Mesendoderm (in vitro differentiated cells): ENCODE measurements around the gene NFKBIB.

ENCODE experiments used
- DNase-seq: peaks from one replicate; pipeline ENCODE4 v3.0.0; 2013
- H2AK5ac ChIP-seq: 2 replicates; pipeline ENCODE4 v1.6.1; 2013; ENCODE audit warnings: low read length, inconsistent platforms
- H2BK120ac ChIP-seq: 2 replicates; pipeline ENCODE4 v1.6.1; 2013; ENCODE audit warnings: low read depth, mild to moderate bottlenecking, low read length, moderate library complexity, mixed read lengths
- H2BK15ac ChIP-seq: replicated peaks from 2 replicates; pipeline ENCODE4 v1.6.1; 2013; ENCODE audit warnings: low read depth, mild to moderate bottlenecking, moderate library complexity
- H2BK5ac ChIP-seq: 2 replicates; pipeline ENCODE4 v1.6.1; 2013; ENCODE audit warnings: low read length, inconsistent platforms
- H3K18ac ChIP-seq: 2 replicates; pipeline ENCODE4 v1.6.1; 2013; ENCODE audit warnings: mild to moderate bottlenecking, low read length, mixed read lengths
- H3K23ac ChIP-seq: one replicate; pipeline ENCODE4 v1.6.1; 2013; ENCODE audit warnings: low read length
- H3K27ac ChIP-seq: 2 replicates; pipeline ENCODE4 v1.5.1; 2013; ENCODE audit warnings: low read depth, mild to moderate bottlenecking, inconsistent platforms, low read length, moderate library complexity
- H3K27me3 ChIP-seq: 2 replicates; pipeline ENCODE4 v1.6.1; 2013; ENCODE audit warnings: low read length, control low read depth, mild to moderate bottlenecking, inconsistent platforms; ENCODE audit not compliant: insufficient read depth, poor library complexity
- H3K36me3 ChIP-seq: 2 replicates; pipeline ENCODE4 v1.6.1; 2013; ENCODE audit warnings: low read length, inconsistent platforms; ENCODE audit not compliant: control insufficient read depth, insufficient read depth
- H3K4ac ChIP-seq: one replicate; pipeline ENCODE4 v1.6.1; 2013; ENCODE audit warnings: low read depth, mild to moderate bottlenecking, low read length, moderate library complexity
- H3K4me1 ChIP-seq: 2 replicates; pipeline ENCODE4 v1.6.1; 2013; ENCODE audit warnings: low read depth, low read length, inconsistent platforms; ENCODE audit not compliant: control insufficient read depth
- H3K4me2 ChIP-seq: 2 replicates; pipeline ENCODE4 v1.6.1; 2013; ENCODE audit warnings: low read length
- H3K4me3 ChIP-seq: 2 replicates; pipeline ENCODE4 v1.5.1; 2013; ENCODE audit warnings: mild to moderate bottlenecking, low read length
- H3K56ac ChIP-seq: one replicate; pipeline ENCODE4 v1.6.1; 2013; ENCODE audit warnings: low read length
- H3K79me1 ChIP-seq: 2 replicates; pipeline ENCODE4 v1.6.1; 2013; ENCODE audit warnings: low read length, inconsistent platforms
- H3K79me2 ChIP-seq: 2 replicates; pipeline ENCODE4 v1.6.1; 2013; ENCODE audit warnings: mild to moderate bottlenecking, low read length; ENCODE audit not compliant: control insufficient read depth, insufficient read depth
- H3K9ac ChIP-seq: 2 replicates; pipeline ENCODE4 v1.6.1; 2013; ENCODE audit warnings: low read length, inconsistent platforms
- H4K5ac ChIP-seq: one replicate; pipeline ENCODE4 v1.6.1; 2013; ENCODE audit warnings: low read length
- H4K8ac ChIP-seq: one replicate; pipeline ENCODE4 v1.6.1; 2013; ENCODE audit warnings: low read depth, mild to moderate bottlenecking, control low read depth, low read length, moderate library complexity
- WGBS: extraction: QIAGEN DNeasy Blood & Tissue Kit; methylation state at CpG from one replicate; pipeline ENCODE4 v1.1.7; 2013; ENCODE audit warnings: low lambda C conversion rate, missing lambda C conversion rate; ENCODE audit not compliant: insufficient coverage; ENCODE audit errors: extremely low coverage; 5-methylcytosine and 5-hydroxymethylcytosine counted together

Gene NFKBIB

DNA sequence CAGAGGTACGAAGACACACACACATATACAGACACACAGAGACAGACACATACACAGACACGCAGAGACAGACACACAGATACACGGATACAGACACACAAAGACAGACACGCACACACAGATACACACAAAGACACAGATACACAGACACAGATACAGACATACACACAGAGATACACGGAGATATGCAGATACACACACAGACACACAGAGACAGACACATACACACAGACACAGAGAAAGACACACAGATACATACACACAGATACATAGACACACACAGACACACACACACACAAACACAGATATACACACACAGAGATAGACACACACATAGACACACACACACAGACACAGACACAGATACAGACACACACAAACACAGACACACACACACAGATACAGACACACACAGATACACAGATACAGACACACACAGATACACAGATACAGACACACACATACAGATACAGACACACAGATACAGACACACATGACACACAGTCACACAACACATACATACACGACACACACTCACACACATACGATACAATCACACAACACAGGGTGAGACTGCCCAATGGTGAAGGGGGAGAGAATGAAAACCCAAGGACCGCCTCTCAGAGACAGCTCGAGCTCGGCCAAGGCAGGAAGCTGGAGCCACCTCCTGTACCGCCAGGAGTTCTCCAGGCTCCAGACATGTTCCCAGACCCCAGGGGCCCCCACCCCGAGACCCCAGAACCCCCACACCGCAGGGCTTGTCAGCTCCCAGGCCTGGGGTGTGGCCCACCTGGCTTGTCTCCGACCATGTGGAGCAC lies 21.0 kb downstream of the NFKBIB start:
- peaks cover 7% of the 10 kb centered on the region for H3K36me3 ChIP-seq
- no peak overlapping the region for H2AK5ac ChIP-seq
- no peak overlapping the region for H2BK120ac ChIP-seq
- no peaks in the 10 kb centered on the region for H3K4me1 ChIP-seq
- H4K8ac ChIP-seq = no peak overlapping the region
- no peaks in the 10 kb centered on the region for H3K79me1 ChIP-seq
- no peak overlapping the region for H3K4me2 ChIP-seq
- H3K4ac ChIP-seq = no peak overlapping the region
- no peak overlapping the region for H3K27ac ChIP-seq
- H4K5ac ChIP-seq = no peak overlapping the region
- no peaks in the 10 kb centered on the region for H3K79me2 ChIP-seq
- H3K56ac ChIP-seq = no peak overlapping the region
- H3K9ac ChIP-seq = no peak overlapping the region
- no peak overlapping the region for H3K4me3 ChIP-seq
- H2BK15ac ChIP-seq = no peak overlapping the region
- no peak overlapping the region for H3K23ac ChIP-seq
- no peak overlapping the region for H3K18ac ChIP-seq
- no peak overlapping the region for H2BK5ac ChIP-seq
- WGBS = no CpG with 5 or more reads among the region's 14 CpGs
- no peaks in the 10 kb centered on the region for H3K27me3 ChIP-seq
- no peak for DNase-seq

- no peak overlapping the region for H2BK5ac ChIP-seq
- H4K5ac ChIP-seq = no peak overlapping the region
- no peak overlapping the region for H3K56ac ChIP-seq
- no peak overlapping the region for H4K8ac ChIP-seq
- no peaks in the 10 kb centered on the region for H3K27me3 ChIP-seq
- no peak overlapping the region for H2AK5ac ChIP-seq
- no peak overlapping the region for H3K27ac ChIP-seq
- H3K4me3 ChIP-seq = no peak overlapping the region
- H3K79me2 ChIP-seq = no peaks in the 10 kb centered on the region
- no peak overlapping the region for H2BK15ac ChIP-seq
- H2BK120ac ChIP-seq = no peak overlapping the region
- no peak overlapping the region for H3K4me2 ChIP-seq
- no peak overlapping the region for H3K23ac ChIP-seq
- WGBS = no CpG with 5 or more reads among the region's 20 CpGs
- no peak overlapping the region for H3K9ac ChIP-seq
- no peak for DNase-seq
- H3K36me3 ChIP-seq = peaks cover 9% of the 10 kb centered on the region
- H3K4me1 ChIP-seq = no peaks in the 10 kb centered on the region
- H3K18ac ChIP-seq = no peak overlapping the region
- H3K4ac ChIP-seq = no peak overlapping the region
- no peaks in the 10 kb centered on the region for H3K79me1 ChIP-seq
Observed at GRCh38 chr19:38921420-38922274, 21.9 kb downstream of the NFKBIB start.

DNA sequence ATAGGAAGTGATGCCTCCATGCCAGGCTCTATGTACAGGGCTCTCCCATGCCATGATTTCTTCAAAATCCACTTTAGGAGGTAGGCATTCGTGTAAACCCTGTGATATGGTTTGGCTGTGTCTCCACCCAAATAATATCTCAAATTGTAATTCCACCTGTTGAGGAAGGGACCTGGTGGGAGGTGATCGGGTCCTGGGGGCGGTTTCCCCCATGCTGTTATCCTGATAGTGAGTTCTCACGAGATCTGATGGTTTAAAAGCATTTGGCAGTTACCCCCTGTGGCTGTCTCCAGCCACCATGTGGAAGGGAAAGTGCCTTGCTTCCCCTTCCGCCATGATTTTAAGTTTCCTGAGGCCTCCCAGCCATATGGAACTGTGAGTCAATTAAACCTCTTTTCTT lies 22.7 kb downstream of the NFKBIB start:
- peaks cover 9% of the 10 kb centered on the region for H3K36me3 ChIP-seq
- no peak overlapping the region for H2BK15ac ChIP-seq
- H2AK5ac ChIP-seq = no peak overlapping the region
- no peak overlapping the region for H3K4me2 ChIP-seq
- no peak overlapping the region for H4K8ac ChIP-seq
- no peaks in the 10 kb centered on the region for H3K79me2 ChIP-seq
- H4K5ac ChIP-seq = no peak overlapping the region
- no CpG with 5 or more reads among the region's 5 CpGs for WGBS
- no peaks in the 10 kb centered on the region for H3K4me1 ChIP-seq
- H3K79me1 ChIP-seq = no peaks in the 10 kb centered on the region
- no peak overlapping the region for H2BK5ac ChIP-seq
- no peak overlapping the region for H3K4ac ChIP-seq
- H3K9ac ChIP-seq = no peak overlapping the region
- no peaks in the 10 kb centered on the region for H3K27me3 ChIP-seq
- no peak overlapping the region for H2BK120ac ChIP-seq
- H3K27ac ChIP-seq = no peak overlapping the region
- no peak for DNase-seq
- H3K18ac ChIP-seq = no peak overlapping the region
- H3K4me3 ChIP-seq = no peak overlapping the region
- no peak overlapping the region for H3K56ac ChIP-seq
- H3K23ac ChIP-seq = no peak overlapping the region

DNA sequence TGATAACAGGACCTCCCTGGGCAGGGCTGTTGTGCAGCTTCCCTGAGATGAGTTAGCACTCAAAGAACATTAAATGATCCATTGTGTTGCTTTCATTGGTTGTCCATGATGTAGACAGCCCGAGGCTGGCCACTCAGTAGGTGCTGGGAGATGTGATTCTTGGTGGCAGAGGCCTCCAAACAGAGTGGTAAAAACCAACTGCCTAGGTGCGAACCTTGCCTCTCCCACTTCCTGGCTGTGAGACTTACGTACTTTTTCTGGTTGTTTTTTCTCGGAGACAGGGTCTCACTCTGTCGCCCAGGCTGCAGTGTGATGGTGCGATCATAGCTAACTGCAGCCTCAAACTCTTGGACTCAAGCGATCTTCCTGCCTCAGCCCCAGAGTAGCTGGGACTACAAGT lies 24.6 kb downstream of the NFKBIB start:
- no peak overlapping the region for H3K4ac ChIP-seq

GRCh38 chr19:38928391-38929001 lies 28.7 kb downstream of the NFKBIB start:
- Histone ChIP-seq H3K36me3 (peaks cover 8% of the 10 kb centered on the region), H3K79me1 (peaks cover 11% of the 10 kb centered on the region)
- no CpG with 5 or more reads among the region's 4 CpGs for WGBS

More for the DNA sequence above, 24.6 kb downstream of the NFKBIB start:
- H2BK5ac ChIP-seq = no peak overlapping the region
- no CpG with 5 or more reads among the region's 7 CpGs for WGBS
- H2BK120ac ChIP-seq = no peak overlapping the region
- peaks cover 9% of the 10 kb centered on the region for H3K36me3 ChIP-seq
- no peak overlapping the region for H2AK5ac ChIP-seq
- no peaks in the 10 kb centered on the region for H3K27me3 ChIP-seq
- peaks cover 4% of the 10 kb centered on the region for H3K79me2 ChIP-seq
- H3K56ac ChIP-seq = no peak overlapping the region
- H3K27ac ChIP-seq = no peak overlapping the region
- H3K9ac ChIP-seq = no peak overlapping the region
- no peaks in the 10 kb centered on the region for H3K79me1 ChIP-seq
- no peak overlapping the region for H3K4me3 ChIP-seq
- H3K18ac ChIP-seq = no peak overlapping the region
- H3K23ac ChIP-seq = no peak overlapping the region
- no peak overlapping the region for H3K4me2 ChIP-seq
- H4K8ac ChIP-seq = no peak overlapping the region
- H2BK15ac ChIP-seq = no peak overlapping the region
- no peak for DNase-seq
- no peaks in the 10 kb centered on the region for H3K4me1 ChIP-seq
- no peak overlapping the region for H4K5ac ChIP-seq

More at GRCh38 chr19:38928391-38929001, 28.7 kb downstream of the NFKBIB start:
- no peak overlapping the region for H3K23ac ChIP-seq
- no peak overlapping the region for H3K4ac ChIP-seq
- H4K8ac ChIP-seq = no peak overlapping the region
- H3K9ac ChIP-seq = no peak overlapping the region
- peaks cover 2% of the 10 kb centered on the region for H3K4me1 ChIP-seq
- no peak overlapping the region for H3K4me2 ChIP-seq
- H2BK15ac ChIP-seq = no peak overlapping the region
- no peak overlapping the region for H3K18ac ChIP-seq
- no peak overlapping the region for H2BK5ac ChIP-seq
- H3K56ac ChIP-seq = no peak overlapping the region
- no peak for DNase-seq
- H4K5ac ChIP-seq = no peak overlapping the region
- H3K27me3 ChIP-seq = no peaks in the 10 kb centered on the region
- H2AK5ac ChIP-seq = no peak overlapping the region
- H3K27ac ChIP-seq = no peak overlapping the region
- no peak overlapping the region for H2BK120ac ChIP-seq
- peaks cover 17% of the 10 kb centered on the region for H3K79me2 ChIP-seq
- H3K4me3 ChIP-seq = no peak overlapping the region
